GM12801 (cell line): ENCODE measurements around the gene IRX5.

ENCODE experiments used
- TF ChIP-seq, protein P1 (sequence below): IDR thresholded peaks from one replicate; pipeline ENCODE4 v1.5.1; 2011; ENCODE audit warnings: control low read depth; ENCODE audit not compliant: insufficient read length; ENCODE audit errors: extremely low read depth

Gene IRX5

DNA sequence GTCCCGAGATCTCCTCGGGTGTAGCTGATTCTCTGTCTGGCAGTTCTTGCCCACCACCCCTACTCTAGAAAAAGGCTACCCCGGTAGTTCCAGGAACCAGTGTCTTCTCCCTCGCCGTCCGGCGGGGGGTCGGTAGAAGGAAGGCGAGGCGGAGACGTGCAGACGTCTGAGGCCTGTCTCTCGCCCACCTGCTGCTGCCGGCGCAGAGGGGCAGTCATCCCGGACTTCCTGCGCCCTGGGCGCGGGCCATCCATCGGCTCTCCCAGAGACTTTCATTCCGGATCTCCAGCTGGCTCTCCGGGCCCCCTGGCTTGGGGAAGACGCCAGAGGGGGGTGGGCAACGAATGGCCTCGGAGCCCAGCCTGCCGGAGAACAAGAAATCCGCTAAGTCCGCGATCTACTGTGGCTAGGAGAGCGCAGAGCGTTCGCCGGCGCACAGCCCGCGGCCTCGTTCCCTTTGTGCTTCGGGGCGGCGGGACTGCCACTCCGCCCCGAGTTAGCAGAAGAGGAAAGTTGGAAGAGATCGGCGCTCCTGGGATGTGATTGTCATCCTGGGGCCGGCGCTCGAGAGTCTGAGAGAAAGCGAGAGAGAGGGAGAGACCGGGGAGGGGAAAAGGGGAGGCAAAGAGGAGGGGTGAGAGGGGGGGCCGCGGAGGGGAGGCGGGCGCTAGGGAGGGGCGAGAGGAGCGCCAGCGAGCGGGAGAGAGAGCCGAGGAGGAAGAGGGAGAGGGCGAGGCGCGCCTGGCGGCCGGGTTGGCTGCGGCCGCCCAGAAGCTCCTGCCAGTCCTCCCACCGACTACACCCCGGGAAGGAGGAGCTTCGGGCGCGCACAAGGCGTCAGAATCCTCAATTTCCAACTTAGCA is at the start of gene IRX5:
Gene IRX5, plus strand, starts transcription at position 861 of the 864 bp plus-strand sequence. CDS start 334 bp downstream, outside the sequence.
- TF ChIP-seq, protein P1, sequence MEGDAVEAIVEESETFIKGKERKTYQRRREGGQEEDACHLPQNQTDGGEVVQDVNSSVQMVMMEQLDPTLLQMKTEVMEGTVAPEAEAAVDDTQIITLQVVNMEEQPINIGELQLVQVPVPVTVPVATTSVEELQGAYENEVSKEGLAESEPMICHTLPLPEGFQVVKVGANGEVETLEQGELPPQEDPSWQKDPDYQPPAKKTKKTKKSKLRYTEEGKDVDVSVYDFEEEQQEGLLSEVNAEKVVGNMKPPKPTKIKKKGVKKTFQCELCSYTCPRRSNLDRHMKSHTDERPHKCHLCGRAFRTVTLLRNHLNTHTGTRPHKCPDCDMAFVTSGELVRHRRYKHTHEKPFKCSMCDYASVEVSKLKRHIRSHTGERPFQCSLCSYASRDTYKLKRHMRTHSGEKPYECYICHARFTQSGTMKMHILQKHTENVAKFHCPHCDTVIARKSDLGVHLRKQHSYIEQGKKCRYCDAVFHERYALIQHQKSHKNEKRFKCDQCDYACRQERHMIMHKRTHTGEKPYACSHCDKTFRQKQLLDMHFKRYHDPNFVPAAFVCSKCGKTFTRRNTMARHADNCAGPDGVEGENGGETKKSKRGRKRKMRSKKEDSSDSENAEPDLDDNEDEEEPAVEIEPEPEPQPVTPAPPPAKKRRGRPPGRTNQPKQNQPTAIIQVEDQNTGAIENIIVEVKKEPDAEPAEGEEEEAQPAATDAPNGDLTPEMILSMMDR: no peak

DNA sequence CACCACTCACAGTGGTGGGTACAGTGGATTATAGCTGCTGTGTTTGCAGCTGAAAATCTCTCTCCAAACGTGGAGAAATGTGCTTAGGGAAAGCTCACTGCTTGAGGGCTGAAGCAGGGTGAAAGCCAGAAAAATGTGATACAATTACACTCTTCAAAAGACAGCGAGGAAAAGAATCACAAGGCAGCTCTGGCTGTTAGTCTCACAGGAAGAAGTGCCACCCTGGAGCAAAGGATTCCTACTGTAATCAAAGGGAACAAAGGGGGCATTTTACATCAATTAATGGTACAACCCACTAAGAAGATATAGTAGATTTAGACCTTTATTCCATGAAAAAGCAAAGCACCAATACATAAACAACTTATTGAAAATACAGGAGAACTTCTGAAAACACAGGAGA is 48.1 kb upstream of the IRX5 start:
- TF ChIP-seq, protein P1: no peak

DNA sequence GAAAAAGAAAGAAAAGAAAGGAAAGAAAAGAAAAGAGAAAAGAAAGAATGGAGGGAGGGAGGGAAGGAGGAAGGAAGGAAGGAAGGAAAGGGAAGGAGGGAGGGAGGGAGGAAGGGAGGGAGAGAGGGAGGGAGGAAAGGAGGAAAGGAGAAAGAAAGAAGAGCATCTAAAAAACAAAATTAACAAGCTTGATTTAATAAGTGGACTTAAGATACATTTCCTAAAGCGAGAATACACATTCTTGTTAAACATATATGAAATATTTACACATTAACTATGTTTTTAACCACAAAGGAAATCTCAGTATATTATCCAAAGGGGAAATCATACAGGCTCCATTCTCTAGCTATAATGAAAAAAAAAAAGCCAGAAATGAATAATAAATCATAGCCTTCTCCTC is 47.3 kb upstream of the IRX5 start:
- TF ChIP-seq, protein P1: no peak

DNA sequence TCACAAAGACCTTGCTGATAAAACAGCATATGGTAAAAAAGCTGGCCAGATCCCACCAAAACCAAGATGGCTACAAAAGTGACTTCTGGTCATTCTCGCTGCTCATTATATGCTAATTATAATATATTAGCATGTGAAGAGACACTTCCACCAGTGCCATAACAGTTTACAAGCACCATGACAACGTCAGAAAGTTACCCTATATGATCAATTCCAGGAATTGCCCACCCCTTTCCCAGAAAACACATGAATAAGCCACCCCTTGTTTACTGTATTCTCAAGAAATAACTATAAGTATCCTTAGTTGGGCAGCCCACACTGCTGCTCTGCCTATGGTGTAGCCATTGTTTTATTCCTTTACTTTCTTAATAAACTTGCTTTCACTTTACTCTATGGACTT is 44.6 kb upstream of the IRX5 start:
- TF ChIP-seq, protein P1: no peak

DNA sequence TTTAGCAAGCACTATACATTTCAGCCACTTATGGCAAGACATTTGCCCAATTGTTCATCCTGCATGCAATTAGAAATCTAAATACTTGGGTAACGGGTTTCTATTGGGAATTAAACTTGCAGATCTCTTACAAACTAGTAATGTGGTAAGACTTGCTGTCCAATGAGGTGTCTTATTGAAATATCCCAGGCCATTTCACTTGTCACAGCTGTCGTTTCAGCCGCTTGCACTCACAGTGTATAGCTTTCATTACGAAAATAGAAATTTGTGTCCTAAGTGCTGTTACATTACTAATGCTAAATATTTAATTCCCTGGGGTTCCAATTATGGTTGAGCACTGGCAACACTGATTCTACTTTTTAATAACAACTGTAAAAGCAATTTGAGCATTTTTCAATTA is 40.3 kb upstream of the IRX5 start:
- TF ChIP-seq, protein P1: no peak

DNA sequence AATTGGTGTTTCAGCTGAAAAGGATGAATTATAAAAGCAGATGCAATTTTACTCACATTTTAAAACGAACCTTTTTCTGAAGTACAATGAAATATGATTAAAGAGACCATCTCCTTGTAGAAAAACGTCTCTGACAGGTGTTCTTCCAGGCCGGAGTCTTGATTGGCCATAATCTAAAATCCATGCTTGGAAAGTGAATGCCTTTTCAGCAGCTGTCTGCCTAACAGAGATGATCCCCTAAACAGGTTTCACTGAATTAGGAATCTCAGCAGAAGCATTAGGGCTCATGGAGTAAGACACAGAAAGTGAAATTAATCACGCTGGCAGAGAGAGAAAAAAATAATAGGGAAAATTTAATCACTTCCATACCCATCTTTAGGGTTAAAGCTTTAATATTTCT is 39.3 kb upstream of the IRX5 start:
- TF ChIP-seq, protein P1: no peak

DNA sequence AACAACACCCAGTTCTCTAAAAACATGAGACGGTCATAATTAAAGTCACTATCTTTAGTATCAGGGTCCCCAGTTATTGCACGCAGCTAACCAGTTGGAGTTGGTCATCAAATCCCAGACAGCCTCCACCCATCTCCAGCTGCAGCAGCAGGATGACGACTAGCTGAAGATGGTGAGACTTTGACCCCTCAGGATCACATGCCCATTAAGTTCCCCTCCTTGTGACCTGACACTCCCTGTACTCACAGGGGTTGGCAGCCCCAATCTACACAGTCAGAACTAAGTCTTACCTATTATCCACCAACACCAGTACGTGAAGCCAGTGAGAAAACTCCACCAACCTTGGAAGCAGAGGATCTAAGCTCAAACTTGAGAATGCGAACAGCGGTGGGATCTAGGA is 37.7 kb upstream of the IRX5 start:
- TF ChIP-seq, protein P1: no peak
